ENCODE measurements around the gene CAMSAP1.

Gene CAMSAP1

GRCh38 chr9:135817951-135818717 lies 89.2 kb downstream of the CAMSAP1 start:
- Histone ChIP-seq H3K9ac (ENCODE audit: low read length) (no peak overlapping the region), H2AFZ (ENCODE audit: low read depth, low read length) (no peak overlapping the region), H3K79me2 (ENCODE audit: low read length) (no peaks in the 10 kb centered on the region), H3K4me3 (ENCODE audit: low read length) (no peak overlapping the region), H3K27ac (ENCODE audit: low read length) (no peak overlapping the region), H3K27me3 (ENCODE audit: low read depth, low read length) (no peaks in the 10 kb centered on the region), H3K36me3 (replicated peaks; ENCODE audit: low read depth, low read length) (no peaks in the 10 kb centered on the region), H3K4me1 (ENCODE audit: low read length) (no peaks in the 10 kb centered on the region), H3K9me3 (ENCODE audit: insufficient read depth, low read length) (no peaks in the 10 kb centered on the region), H4K20me1 (ENCODE audit: insufficient read depth, low read length) (no peaks in the 10 kb centered on the region), H3K4me2 (ENCODE audit: low read length) (no peak overlapping the region)
- TF ChIP-seq EZH2phosphoT487 (IDR thresholded peaks at IDR 0.05; ENCODE audit: low read depth) = no peak
- TF ChIP-seq, protein P1, sequence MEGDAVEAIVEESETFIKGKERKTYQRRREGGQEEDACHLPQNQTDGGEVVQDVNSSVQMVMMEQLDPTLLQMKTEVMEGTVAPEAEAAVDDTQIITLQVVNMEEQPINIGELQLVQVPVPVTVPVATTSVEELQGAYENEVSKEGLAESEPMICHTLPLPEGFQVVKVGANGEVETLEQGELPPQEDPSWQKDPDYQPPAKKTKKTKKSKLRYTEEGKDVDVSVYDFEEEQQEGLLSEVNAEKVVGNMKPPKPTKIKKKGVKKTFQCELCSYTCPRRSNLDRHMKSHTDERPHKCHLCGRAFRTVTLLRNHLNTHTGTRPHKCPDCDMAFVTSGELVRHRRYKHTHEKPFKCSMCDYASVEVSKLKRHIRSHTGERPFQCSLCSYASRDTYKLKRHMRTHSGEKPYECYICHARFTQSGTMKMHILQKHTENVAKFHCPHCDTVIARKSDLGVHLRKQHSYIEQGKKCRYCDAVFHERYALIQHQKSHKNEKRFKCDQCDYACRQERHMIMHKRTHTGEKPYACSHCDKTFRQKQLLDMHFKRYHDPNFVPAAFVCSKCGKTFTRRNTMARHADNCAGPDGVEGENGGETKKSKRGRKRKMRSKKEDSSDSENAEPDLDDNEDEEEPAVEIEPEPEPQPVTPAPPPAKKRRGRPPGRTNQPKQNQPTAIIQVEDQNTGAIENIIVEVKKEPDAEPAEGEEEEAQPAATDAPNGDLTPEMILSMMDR (IDR thresholded peaks at IDR 0.05; ENCODE audit: low read depth, low read length) = no peak

GRCh38 chr9:135816651-135816970 lies 90.7 kb downstream of the CAMSAP1 start:
- H3K4me1 ChIP-seq (ENCODE audit: low read length) = no peaks in the 10 kb centered on the region
- TF ChIP-seq, protein P1 (IDR thresholded peaks at IDR 0.05; ENCODE audit: low read depth, low read length) = no peak
- TF ChIP-seq EZH2phosphoT487 (IDR thresholded peaks at IDR 0.05; ENCODE audit: low read depth) = no peak
- no peaks in the 10 kb centered on the region for H3K79me2 ChIP-seq (ENCODE audit: low read length)
- H3K4me3 ChIP-seq (ENCODE audit: low read length) = no peak overlapping the region
- no peak overlapping the region for H3K9ac ChIP-seq (ENCODE audit: low read length)
- no peaks in the 10 kb centered on the region for H3K9me3 ChIP-seq (ENCODE audit: insufficient read depth, low read length)
- H4K20me1 ChIP-seq (ENCODE audit: insufficient read depth, low read length) = no peaks in the 10 kb centered on the region
- H3K27ac ChIP-seq (ENCODE audit: low read length) = no peak overlapping the region
- no peaks in the 10 kb centered on the region for H3K36me3 ChIP-seq (replicated peaks; ENCODE audit: low read depth, low read length)
- H3K4me2 ChIP-seq (ENCODE audit: low read length) = no peak overlapping the region
- H2AFZ ChIP-seq (ENCODE audit: low read depth, low read length) = no peak overlapping the region
- H3K27me3 ChIP-seq (ENCODE audit: low read depth, low read length) = no peaks in the 10 kb centered on the region

DNA sequence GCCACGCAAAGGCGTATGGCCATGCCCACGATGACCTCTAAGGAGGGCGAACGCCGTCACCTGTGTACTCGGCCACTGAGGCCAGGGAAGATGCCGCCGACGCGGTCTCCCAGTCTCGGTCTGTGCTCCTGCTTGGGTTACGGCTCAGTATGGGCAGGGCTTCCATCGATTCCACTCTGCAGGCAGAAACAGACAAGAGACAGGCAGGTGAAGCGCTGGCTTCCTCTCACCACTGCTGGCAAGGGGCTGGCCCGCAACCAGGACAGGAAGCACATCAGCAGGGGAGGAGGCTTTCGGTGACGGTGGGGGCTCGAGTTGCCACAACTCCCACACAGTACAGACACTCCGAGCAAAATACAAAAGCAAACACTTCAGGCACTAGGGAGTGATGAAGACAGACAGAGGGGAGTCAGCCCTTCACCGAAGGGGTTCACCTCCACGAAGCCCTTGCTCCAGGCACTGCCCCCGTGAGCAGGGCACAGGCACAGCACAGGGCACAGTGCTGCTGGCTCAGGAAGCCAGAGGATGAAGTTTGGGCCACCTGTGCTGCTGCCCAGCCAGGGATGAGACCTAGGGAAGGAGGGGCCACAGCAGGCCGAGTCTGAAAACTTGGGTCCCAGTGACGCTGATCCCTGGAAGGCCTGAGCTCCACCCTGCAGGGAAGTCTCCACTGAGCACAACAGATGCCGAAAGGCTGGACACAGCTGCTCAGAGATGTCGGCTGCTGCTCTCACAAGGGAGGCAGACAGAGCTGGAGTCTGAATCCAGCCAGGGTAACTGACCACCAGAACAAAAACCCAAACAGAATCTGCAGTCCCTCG lies 91.3 kb downstream of the CAMSAP1 start:
- Histone ChIP-seq H3K27ac (ENCODE audit: low read length) (no peak overlapping the region), H3K4me3 (ENCODE audit: low read length) (no peak overlapping the region), H3K9ac (ENCODE audit: low read length) (no peak overlapping the region), H4K20me1 (ENCODE audit: insufficient read depth, low read length) (no peaks in the 10 kb centered on the region), H3K4me2 (ENCODE audit: low read length) (no peak overlapping the region), H3K9me3 (ENCODE audit: insufficient read depth, low read length) (no peaks in the 10 kb centered on the region), H3K79me2 (ENCODE audit: low read length) (no peaks in the 10 kb centered on the region), H3K4me1 (ENCODE audit: low read length) (no peaks in the 10 kb centered on the region), H2AFZ (ENCODE audit: low read depth, low read length) (no peak overlapping the region), H3K27me3 (ENCODE audit: low read depth, low read length) (no peaks in the 10 kb centered on the region), H3K36me3 (replicated peaks; ENCODE audit: low read depth, low read length) (no peaks in the 10 kb centered on the region)
- TF ChIP-seq EZH2phosphoT487 (IDR thresholded peaks at IDR 0.05; ENCODE audit: low read depth) = no peak
- TF ChIP-seq, protein P1 (IDR thresholded peaks at IDR 0.05; ENCODE audit: low read depth, low read length) = no peak

GRCh38 chr9:135815413-135815812 lies 91.9 kb downstream of the CAMSAP1 start:
- Histone ChIP-seq H4K20me1 (ENCODE audit: insufficient read depth, low read length) (no peaks in the 10 kb centered on the region), H3K4me3 (ENCODE audit: low read length) (no peak overlapping the region), H3K36me3 (replicated peaks; ENCODE audit: low read depth, low read length) (no peaks in the 10 kb centered on the region), H3K27ac (ENCODE audit: low read length) (no peak overlapping the region), H3K4me2 (ENCODE audit: low read length) (no peak overlapping the region), H3K27me3 (ENCODE audit: low read depth, low read length) (no peaks in the 10 kb centered on the region), H3K79me2 (ENCODE audit: low read length) (no peaks in the 10 kb centered on the region), H2AFZ (ENCODE audit: low read depth, low read length) (no peak overlapping the region), H3K4me1 (ENCODE audit: low read length) (no peaks in the 10 kb centered on the region), H3K9me3 (ENCODE audit: insufficient read depth, low read length) (no peaks in the 10 kb centered on the region), H3K9ac (ENCODE audit: low read length) (no peak overlapping the region)
- TF ChIP-seq EZH2phosphoT487 (IDR thresholded peaks at IDR 0.05; ENCODE audit: low read depth) = no peak

Measured in OCI-LY3 (cell line).